Stimulated activated CD4-positive, alpha-beta T cell treated with anti-CD3 and anti-CD28 coated beads, Interleukin-1b, Interleukin-23, amount 100 ng/mL, for 1 hour (primary cell): ENCODE results near the gene HEYL.
"Not testable (repeated sequence)": the region's sequence is repeated elsewhere in the genome, so short reads cannot be mapped to it uniquely, and the experiment has no call there.

Source experiments
- DNase-seq, 2 donors: peaks; one replicate each; pipeline ENCODE4 v3.0.0-alpha.2; 2020; ENCODE audit warnings: low read depth in 2 of 2

HEYL gene

DNA sequence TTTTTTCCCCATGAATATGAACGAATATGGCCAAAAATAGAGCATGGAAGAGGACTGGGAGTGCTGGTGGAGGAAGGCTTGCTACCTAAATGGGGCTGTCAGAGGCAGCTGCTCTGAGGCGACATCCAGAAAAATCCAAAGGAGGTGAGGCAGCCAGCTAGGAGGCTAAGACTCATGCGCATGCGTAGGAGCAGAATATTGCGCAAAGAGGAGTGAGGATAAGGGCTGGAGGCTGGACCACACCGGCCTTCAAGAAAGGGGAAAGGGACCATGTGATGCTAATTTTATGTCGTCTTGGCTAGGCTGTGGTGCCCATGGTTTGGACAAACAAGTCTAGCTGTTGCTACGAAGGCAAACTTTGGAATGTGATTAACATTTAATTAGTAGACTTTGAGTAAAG, 30.5 kb downstream of the HEYL start:
- DNase-seq = no peak

DNA sequence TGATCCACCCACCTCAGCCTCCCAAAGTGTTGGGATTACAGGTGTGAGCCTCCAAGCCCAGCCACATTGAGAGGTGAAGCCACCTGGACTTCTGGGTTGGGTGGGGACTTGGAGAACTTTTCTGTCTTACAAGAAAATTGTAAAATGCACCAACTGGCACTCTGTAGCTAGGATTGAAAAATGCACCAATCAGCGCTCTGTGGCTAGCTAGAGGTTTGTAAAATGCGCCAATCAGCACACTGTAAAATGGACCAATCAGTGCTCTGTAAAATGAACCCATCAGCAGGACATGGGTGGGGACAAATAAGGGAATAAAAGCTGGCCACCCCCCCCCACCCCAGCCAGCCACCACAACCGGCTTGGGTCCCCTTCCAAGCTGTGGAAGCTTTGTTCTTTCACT, 35.8 kb downstream of the HEYL start:
- DNase-seq = not testable (repeated sequence)

DNA sequence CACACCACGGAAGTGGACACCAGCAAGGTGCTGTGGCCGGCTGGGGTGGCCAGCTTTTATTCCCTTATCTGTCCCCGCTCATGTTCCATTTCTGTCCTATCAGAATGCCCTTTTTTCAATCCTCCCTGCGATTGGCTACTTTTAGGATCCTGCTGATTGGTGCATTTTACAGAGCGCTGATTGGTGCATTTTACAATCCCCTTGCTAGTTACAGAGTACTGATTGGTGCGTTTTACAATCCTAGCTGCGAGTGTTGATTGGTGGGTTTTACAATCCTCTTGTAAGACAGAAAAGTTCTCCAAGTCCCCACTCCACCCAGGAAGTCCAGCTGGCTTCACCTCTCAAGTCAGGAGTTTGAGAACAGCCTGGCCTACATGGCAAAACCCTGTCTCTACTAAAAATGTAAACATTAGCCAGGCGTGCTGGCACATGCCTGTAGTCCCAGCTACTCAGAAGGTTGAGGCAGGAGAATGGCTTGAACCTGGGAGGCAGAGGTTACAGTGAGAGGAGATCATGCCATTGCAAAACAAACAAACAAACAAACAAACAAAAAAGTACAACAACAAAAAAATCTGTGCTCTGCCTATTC, 37.7 kb downstream of the HEYL start:
- DNase-seq = not testable (repeated sequence)

DNA sequence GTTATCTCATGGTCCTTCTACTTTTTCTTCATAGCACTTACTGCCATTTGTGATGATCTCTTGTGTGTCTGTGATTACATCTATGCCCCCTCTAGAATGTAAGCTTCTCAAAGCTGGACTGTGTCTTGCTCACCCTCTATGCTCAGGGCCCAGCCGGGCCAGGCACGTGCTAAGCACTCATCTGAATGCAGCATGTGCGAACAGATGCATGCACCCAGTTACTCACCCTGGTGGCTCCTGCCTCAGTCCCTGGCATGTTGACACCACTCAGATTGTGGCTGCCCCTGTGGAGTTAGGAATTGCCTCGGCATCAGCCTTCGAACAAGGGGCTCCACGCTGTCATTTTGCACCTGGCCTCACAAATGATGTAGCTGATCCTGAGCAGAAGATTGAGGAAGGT, 43.3 kb downstream of the HEYL start:
- no peak for DNase-seq

DNA sequence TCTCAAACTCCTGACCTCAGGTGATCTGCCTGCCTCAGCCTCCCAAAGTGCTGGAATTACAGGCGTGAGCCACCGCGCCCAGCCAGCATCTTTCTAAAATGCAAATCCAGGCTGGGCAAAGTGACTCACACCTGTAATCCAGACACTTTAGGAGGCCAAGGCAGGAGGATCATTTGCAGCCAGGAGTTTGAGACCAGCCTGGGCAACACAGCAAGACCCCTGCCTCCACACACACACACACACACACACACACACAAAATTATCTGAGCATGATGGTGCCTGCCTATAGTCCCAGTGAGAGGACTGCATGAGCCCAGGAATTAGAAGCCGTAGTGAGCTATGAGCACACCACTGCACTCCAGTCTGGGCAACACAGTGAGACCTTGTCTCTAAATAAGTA, 46.1 kb downstream of the HEYL start:
- DNase-seq = no peak

DNA sequence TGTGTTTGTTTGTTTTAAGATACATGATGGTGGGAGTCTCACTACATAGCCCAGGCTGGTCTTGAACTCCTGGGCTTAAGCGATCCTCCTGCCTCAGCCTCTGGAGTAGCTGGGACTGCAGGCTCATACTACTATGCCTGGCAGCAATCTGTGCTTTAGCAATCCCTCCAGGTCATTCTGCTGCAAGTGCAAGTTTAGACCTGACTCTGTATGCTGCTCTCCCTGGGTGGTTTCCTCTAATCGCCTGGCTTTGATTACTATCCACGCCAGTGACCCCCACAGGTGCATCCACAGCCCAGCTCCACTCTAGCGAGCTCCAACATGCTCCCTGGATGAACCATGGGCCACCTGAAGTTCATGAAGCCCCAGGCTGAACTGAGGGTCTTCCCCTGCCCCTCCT, 47.4 kb downstream of the HEYL start:
- no peak for DNase-seq

DNA sequence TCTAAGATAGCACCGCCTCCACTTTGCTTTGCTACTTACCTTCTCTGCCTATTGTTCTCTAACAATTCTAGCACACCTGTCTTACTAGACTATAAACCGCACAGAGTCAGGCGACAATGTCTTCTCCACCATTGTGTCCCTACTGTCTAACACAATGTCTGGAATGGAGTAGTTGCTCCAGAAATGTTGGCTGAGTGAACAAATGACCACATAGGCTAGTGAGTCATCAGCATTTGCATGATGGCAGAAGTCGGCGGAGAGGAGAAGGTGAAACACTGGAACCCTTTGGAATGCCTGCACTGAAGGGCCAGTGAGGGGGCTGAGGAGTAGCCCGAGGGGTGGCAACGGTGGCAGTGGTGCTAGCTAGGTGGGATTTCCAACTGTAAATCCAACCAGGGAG, 48.9 kb downstream of the HEYL start:
- no peak for DNase-seq

DNA sequence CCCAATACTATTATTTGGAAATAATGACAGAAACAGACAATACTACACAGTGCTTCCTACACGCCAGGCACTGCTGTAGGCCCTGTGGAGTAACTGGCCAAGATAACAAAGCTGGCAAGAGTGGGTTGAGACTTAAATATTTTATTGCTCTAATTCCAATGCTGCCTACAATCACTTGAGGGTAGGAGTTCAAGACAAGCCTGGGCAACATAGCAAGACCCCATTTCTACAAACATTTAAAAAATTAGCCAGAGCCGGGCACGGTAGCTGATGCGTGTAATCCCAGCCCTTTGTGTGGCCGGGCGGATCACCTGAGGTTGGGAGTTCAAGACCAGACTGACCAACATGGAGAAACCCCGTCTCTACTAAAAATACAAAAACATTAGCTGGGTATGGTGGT, 53.5 kb downstream of the HEYL start:
- no peak for DNase-seq

DNA sequence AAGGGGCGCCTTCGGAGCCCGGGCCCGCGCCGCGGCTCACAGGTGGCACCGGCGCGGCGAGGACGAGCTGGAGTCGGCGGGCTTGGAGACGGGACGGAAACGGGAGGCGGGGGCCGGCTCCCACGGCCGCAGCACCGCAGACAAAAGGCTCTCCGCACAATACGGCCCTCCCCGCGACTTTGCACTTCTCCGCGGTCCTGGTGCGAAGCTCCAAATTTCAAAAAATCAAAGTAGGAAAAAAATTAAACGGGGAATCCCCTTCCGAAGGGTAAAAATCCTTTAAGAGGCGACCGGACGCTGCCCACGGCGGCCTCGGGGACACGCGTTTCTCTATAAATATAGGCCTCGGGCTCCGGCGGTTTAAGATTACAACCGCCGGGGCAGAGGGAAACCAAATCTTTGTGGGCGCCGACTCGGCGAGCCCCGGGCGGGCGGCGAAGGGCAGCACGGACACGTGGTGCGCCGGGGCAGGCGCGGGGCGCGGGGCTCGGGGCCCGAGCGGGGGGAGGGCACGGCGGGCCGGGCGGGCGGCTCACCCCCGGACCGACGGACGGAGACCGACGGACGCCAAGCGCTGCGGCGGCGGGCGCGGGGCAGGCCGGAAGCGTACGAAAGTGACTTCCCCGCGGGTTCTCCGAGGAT, 63.3 kb downstream of the HEYL start:
- no peak for DNase-seq

DNA sequence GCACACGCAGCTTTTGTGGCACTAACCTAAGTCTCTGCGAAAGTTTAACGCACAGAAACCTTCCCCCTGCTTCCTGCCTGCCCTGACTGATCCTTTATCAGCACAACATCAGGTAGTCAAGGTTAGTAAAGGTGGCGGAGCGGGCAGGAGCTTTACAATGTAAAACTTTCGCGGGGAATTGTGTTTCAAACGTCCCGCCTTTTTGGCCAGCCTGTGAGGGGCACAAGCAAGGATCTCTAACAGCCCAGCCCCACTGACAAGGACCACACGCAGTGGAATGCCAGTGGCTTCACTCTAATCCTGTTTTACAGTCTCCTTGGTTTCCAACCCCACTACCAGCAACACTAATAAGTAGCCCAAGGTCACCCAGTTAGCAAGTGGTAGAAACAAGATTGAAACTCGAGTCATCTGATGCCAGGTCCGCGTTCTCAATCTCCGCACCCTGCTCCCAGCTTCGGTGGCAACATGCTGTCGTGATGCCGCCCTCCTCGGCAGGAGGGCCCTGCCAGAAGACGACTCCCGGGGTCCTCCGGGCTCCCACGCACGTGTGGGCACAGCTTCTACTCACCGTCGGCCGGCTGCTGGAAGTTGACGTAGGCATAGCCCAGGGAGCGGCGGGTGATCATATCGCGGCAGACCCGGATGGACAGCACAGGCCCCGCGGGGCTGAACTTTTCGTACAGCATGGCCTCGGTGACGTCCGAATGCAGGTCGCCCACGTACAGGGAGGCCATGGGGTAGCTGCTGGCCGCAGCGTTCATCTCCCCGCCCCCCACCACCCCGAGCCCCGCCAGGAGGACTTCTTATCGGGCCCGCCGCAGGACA, 64.0 kb downstream of the HEYL start:
- DNase-seq = no peak

DNA sequence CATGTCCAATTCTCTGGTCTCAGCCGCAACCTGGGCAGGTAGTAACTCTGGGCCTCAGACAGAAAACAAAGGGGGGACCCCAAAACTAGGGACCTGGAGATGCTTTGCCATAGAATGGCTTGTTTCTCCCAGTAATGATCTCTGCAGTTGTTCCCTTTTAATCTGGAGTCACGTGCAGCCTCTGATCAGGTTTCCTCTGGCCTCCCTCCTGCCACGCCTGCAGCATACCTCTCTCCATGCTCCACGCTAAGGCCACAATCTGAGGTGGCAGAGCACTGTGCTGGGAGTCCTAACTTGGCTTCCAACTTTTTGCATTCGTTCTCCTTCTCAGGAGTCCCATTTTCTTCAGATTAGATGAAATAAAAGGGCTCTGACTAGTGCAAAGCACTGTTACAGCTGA, 64.8 kb downstream of the HEYL start:
- no peak for DNase-seq
